Activated CD8-positive, alpha-beta memory T cell treated with anti-CD3 and anti-CD28 coated beads for 48 hours (primary cell): Measurements from ENCODE around the gene KIAA1549.
"Not testable (repeated sequence)": the region's sequence is repeated elsewhere in the genome, so short reads cannot be mapped to it uniquely, and the experiment has no call there.

Source experiments
- DNase-seq, 3 experiments: peaks; one replicate each; pipeline ENCODE4 v3.0.0-alpha.2; 2020; ENCODE audit warnings: low read depth in 2 of 3, low spot score in 2 of 3

Gene KIAA1549

GRCh38 chr7:138945154-138945553 lies 36.0 kb downstream of the KIAA1549 start:
- no peak for DNase-seq

- DNase-seq, result no peak
These were observed 36.6 kb downstream of the KIAA1549 start for GRCh38 chr7:138944592-138944991.

- no peak for DNase-seq
These were observed 38.1 kb downstream of the KIAA1549 start for GRCh38 chr7:138943061-138943460.

GRCh38 chr7:138941545-138941944 lies 39.6 kb downstream of the KIAA1549 start:
- DNase-seq, result no peak

- not testable (repeated sequence) for DNase-seq
These were observed 40.6 kb downstream of the KIAA1549 start for GRCh38 chr7:138940602-138941001.

- DNase-seq, result no peak
These were observed 43.7 kb downstream of the KIAA1549 start for GRCh38 chr7:138937484-138937883.

GRCh38 chr7:138935465-138936011 lies 45.7 kb downstream of the KIAA1549 start:
- no peak for DNase-seq

- DNase-seq, result no peak
These were observed 46.3 kb downstream of the KIAA1549 start for GRCh38 chr7:138934861-138935260.

- no peak for DNase-seq
These were observed 46.8 kb downstream of the KIAA1549 start for GRCh38 chr7:138934367-138934766.

GRCh38 chr7:138932870-138933269 lies 48.3 kb downstream of the KIAA1549 start:
- no peak for DNase-seq

- DNase-seq, result no peak
These were observed 48.8 kb downstream of the KIAA1549 start for GRCh38 chr7:138932427-138932826.

- no peak for DNase-seq
These were observed 51.2 kb downstream of the KIAA1549 start for GRCh38 chr7:138929969-138930368.

GRCh38 chr7:138926241-138926612 lies 55.0 kb downstream of the KIAA1549 start:
- DNase-seq, result no peak

GRCh38 chr7:138924501-138925225 lies 56.5 kb downstream of the KIAA1549 start:
- no peak for DNase-seq

GRCh38 chr7:138921277-138921676 lies 59.9 kb downstream of the KIAA1549 start:
- no peak for DNase-seq

GRCh38 chr7:138919911-138920310 lies 61.3 kb downstream of the KIAA1549 start:
- DNase-seq, result no peak

- no peak for DNase-seq
These were observed 62.0 kb downstream of the KIAA1549 start for GRCh38 chr7:138919216-138919615.

- no peak for DNase-seq
These were observed 62.4 kb downstream of the KIAA1549 start for GRCh38 chr7:138918756-138919155.

GRCh38 chr7:138918176-138918575 lies 63.0 kb downstream of the KIAA1549 start:
- DNase-seq, result no peak

- DNase-seq, result no peak
These were observed 63.4 kb downstream of the KIAA1549 start for GRCh38 chr7:138917771-138918170.

GRCh38 chr7:138916731-138917130 lies 64.5 kb downstream of the KIAA1549 start:
- no peak for DNase-seq

GRCh38 chr7:138916275-138916674 lies 64.9 kb downstream of the KIAA1549 start:
- no peak for DNase-seq

GRCh38 chr7:138913783-138914182 lies 67.4 kb downstream of the KIAA1549 start:
- DNase-seq, result no peak
